Amniotic stem cell (primary cell): ENCODE results near the gene HEG1.

ENCODE experiments used
- DNase-seq: peaks from one replicate; lab custom pipeline; 2025; lab: John Stamatoyannopoulos, UW

HEG1 gene

DNA sequence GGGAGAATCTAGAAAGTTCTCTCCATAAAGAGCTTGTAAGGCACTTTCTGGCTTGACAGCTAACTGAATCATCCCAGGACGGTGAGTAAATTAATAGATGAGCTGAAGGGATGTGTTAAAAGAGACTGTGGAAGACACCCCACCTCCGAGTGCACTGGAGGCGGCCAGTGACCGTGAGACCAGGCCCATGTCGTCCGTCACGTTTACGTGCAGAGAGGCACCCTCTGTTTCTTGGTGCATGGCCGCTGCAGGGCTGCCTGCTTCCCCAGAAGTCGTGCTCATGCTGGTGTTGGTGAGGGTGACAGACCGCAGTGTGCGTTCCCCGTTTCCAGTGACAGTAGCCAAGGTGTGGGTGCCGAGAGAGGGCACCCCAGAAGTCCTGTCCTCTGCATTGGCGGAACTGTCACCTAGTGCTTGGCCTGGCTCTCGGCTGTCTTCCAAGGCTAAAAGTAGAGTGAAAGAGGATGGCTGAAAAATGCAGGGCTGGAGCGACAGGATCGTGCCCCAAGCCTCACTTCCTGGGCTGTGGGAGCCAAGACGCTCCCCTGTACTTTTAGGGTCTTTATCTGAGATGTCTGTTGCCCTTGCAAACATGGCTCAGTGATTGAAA is 41.1 kb downstream of the HEG1 start:
- no peak for DNase-seq

DNA sequence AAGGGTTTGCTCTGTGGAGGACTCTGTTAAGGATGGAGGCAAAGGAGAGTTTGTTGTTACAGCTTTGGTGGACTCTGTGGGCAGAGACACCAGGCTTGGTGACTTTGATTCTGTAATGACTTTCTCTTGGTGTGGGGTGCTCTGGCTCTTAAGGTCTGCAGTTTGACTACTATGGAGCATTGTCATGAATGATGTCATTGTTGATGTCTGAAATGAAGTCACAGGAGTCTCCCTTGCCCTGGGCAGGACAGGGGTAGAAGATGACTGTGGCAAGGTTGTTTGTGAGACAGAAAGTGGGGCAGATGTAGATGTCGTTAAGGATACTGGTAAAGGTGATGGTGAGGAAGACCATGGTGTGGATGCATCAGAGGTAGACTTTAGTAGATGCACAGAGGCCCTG is 42.7 kb downstream of the HEG1 start:
- no peak for DNase-seq

DNA sequence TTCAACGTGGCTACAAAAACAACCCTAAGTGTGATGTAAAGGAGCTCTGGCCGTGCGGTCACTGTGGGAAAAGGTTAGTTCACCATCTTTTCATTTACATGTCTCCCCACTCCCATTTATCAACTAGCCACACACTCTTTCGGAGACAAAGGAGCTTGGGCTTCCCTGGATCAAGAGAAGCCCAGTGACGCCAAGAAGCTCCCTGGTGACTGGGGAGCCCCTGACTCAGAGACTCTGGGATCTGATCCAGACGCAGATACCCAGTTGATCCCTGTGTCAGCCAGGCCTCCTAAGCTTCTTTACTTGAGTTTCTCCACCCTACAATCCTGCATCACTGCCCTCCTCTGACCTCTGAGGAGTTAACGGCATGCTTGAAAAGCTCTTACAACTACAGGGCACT is 43.9 kb downstream of the HEG1 start:
- DNase-seq, result no peak

DNA sequence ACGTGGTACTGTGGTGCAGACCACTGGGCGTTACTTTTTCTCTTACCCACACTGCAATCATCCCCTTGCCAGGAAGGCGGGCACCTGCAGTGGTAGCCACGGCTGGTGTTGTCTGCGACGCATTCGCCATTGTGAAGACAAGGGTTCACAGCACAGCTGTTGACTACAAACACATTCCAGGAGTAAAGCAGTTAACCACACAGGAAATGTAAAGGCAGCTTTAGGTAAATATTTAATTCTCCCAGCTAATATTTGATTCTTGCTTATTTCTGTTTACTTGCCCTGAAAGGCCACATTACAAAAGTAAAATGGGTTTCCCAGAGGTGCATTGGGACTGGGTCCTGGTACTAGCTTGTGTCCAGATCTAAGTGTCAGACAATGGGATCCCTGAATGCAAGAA is 45.4 kb downstream of the HEG1 start:
- DNase-seq, result no peak

DNA sequence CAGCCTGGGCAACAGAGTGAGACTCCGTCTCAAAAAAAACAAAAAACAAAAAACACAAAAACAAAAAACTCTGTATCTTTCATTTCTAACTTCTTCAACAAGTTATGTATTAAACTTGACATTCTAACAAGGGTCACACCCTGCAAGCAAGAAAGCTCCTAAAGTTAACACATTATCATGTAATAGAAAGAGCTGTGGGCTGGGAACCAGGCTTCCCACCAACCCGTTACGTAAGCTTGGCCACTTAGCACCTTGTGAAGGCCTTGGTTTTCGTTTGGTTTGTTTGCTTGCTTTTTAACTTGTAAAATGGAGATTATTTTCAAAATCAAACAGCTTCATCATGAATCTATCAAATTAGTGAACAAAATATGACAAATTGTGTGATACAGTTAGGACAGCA is 47.0 kb downstream of the HEG1 start:
- no peak for DNase-seq

DNA sequence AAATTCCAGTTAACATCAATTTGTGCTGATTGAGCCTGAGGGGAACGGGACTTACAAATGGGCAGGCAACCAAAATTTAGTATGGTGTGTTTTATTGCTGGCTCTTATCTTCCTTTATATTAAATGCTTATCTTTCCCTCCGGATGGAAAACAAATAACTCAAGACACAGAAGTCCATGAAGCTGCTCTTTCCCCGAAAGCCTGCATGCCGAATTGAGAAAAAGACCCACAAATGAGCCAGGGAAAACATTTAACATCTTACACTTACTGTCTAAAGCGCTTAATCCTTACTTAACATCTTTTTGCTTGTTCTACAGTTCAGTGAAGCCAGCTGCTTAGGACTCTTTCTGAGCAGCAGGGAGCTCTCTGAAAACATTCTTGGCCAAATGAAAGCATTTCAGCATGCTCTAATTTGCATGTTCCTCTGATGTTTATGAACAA is 49.5 kb downstream of the HEG1 start:
- DNase-seq, result no peak

DNA sequence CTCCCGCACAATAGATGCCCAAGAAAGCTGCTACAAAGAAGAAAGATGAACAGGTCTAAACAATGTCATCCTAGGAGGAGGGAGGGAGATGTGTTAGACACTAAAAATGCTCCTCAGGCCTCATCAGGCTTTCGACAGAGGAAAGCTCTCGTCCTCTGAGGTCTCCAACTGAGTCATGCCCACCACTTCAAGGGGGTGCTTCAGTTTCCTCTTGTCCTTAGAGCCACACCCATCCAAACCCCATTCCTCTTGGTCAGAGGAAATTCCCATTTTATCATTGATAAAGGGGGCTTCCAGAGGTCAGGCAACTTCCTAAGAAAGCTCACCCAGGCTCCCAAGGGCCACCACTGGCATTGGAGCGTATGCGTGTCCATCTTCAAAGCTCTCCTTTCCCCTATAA is 50.1 kb downstream of the HEG1 start:
- no peak for DNase-seq

DNA sequence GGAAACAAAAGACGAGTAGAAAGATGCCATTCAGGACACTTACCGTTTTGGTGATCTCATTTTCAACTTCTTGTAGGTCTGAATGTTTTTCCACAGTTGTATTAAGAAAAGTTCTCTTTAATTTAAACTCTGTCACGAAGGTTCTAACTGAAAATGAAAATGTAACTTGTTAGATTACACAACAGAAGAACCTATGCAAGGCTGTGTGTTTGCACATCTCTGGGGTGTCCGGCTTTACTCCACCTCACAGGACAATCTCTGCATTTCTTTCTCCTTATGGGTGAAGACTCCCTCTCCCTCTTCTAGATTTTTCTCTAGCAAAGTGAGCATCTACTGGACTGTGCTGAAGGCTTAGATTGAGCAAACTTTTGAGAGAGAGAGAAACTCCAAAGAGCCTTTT is 50.6 kb downstream of the HEG1 start:
- no peak for DNase-seq

DNA sequence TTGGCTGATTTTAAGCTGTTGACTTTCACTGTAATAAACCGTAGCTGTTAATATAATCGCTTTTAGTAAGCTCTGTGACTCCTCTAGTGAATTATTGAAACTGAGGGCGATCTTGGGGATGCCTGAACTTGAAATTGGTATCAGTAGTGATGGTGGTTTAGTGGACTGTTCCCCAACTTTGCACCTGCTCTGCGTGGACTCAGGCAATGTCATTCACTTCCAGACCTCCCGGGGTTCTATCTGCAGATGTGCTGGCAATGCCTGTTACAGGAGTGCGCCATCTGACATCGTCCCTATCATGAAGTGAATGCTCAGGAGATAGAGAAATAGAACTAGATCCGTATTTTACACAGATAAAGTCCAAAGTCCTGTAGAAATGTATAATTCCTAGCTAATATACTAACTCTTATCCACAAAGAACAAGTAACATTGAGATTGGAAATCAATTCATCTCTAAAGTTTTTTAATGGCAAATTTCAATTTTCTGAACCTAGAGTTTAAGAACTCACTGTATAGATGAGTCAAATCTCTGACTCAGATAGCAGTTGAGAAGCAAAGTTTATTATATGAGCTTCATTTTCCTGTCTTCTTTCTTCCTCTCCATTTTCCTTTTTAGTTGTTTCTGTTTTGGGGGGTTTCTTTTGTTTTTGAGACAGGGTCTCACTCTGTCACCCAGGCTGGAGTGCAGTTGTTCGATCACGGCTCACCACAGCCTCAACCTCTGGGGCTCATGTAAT is 51.8 kb downstream of the HEG1 start:
- DNase-seq, result no peak

DNA sequence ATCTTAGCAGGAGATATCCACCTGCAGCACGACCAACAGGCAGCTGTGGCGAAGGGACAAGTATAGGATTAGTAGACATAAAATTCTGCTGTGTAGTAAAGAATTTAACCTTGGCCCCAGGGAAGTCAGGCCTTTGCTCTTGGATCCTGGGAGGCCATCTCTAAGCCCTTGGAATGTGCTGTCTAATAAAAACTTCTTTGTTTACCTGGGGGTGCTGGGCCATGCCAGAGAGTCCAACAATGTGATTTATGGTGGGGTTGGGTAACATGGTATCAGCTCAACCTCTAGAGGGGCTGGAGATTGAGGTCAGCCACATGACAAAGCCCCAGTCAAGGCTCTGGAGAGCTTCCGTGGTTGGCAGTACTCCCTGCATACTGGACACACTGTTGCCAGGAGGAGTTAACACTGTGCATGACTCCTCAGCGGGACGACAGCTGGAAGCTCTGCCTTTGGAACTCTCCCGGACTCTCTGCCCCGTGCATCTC is 52.4 kb downstream of the HEG1 start:
- DNase-seq, result no peak

DNA sequence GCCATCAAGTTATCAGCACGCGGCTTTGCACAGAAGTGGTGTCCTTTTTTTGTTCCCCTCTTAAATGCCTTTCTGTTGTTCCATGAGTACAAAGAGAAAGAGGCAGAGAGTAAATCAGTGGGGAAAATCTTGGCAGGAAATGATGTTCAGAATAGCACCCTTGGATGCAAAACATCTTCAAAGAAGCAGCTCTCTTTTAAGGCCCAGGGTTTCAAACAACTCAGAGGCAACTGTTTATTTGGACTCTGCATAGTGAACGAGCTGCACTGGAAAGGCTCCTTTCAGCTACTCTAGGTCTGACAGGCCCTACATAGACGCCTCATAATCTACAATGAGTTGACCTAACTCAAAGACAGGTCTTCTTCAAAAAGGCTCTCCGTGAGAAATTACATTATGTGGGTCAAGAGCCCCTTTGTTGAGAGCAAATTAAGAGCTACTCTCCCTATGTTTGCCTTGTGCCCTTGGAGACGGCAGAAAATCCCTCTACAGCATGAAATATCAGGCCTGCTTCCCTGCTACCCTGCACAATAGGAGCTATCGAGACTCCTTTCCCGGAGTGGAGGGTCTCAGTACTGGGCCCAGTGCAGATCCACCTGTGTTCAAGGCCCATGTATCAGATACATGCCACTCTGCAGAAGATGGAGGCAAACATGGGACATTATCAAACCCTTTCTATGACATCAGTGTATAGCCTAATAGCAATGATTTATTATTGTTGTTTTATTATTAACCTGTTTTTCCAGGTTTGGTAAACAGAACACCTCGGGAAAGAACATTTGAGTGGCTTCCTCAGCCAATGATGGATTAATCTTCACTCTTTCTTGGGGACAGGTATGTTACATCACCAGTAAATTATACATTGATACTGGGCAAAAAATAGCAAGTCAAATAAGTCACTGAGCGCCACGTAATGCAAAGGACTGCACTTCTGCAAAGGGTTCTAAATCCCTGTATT is 53.1 kb downstream of the HEG1 start:
- no peak for DNase-seq

DNA sequence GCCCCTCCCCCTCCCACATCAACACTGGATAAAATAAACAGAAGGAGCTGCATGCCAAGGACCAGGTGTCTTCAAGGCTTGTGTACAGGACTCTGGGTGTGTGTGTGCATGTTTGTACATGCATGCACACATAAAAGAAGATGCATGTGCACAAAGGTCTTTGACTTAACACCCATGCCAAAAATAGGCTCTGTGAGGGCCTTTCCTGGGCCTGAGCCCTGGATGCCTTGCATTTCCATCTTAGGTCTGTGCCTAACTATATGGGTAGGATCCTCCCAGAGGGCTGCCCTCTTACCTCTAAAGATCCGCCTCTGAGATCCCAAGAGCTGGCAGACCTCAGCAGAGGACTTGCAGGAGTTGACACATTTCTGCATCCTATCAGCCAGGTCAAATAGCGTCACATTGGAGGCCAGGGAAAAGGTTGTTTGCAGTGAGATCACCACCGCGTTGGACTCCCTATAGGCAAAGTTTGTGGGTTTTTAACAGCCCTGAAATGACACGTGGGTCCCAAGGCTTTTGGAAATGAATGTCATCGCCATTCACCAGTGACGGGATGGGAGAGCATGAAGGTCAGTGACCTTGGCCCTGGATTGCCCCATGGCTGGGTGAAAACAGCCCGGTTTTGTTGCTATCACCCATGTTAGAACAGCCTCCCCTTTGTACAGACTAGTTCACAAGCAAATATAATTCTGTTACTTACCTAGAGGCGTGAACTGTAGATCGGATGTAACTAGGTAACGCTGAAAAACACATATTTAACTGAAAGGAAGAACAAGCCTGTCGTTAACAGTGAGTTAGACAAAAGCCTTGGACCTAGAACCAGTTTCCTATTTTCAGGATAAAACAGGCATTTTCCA is 54.0 kb downstream of the HEG1 start:
- DNase-seq, result no peak

DNA sequence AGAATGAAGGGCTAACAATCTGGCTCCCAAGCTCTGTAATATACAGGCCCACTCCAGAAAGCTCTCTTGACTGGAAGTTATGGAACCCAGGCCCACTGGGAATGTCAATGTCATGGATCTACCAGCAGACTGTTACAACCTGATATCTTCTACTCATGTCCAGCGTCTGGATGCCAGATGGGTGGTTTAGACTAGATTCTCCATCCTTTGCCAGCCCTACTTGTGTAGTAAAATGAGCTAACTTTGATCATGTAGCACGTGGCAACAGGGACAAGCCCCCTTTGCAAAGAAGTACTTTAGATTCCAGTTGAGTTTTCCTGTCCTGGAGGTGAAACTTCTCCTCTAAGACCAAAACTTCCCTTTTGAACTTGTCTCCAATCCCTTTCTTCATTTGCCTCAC is 55.1 kb downstream of the HEG1 start:
- no peak for DNase-seq

DNA sequence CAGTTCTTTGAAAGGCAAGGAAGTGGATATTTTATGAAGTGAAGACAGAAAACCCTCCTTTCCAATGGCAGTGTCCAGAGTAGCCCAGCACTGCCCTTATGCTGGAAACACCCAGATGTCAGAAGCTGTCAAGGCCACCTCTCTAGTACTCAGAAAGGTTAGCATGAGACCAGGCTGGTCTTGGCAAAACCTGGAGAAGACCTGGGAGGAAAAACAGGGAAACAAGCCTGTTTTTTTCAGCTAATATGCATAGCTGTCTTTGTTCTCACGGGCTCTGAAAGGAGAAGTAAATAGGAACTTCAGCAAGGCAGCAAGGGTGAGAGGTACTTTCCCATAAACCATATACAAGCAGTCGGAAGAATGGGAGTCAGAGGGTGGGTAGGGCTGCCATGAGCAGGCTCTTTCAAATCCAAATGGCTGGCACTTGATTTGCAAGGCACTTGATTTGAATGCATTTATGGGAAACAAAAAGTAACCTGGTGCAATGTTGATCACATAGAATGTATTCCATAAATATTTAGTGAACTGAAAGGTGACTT is 55.8 kb downstream of the HEG1 start:
- DNase-seq, result no peak

DNA sequence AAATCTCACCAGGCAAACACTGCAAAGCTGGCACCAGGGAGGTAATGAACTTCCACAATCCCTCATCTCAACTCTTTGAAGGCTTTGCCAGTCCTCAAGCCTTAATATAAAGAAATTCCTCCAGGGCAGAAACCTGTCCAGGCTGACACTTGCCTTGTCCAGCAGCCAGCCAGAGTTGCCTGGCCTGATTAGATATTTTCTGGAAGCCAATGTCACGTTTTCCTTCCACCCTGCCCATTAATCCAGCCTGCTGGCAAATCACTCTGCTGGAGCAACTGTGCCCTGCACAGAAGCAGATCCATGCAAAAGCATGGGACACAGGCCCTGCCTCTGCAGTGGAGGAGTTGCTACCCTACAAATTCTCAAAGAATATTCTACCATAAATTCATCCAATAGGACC is 56.5 kb downstream of the HEG1 start:
- DNase-seq, result no peak

DNA sequence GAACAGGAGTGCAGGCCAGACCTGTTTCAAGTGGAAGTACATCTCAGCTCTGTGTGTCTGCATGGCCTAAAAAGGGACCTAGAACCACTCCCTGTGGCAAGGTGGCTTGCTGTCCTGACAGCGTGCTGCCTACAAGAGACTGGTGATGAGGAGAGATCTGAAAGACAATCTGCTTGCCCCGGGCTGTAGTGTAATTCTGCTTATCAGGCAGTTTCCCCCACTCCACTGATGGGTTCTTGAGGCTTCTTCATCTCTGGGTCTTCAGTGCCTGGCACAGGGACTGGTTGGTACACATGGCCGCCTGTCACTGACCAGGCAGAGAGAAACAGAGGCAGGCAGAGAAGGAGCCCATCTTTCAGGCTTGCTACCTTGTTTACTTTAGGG is 57.6 kb downstream of the HEG1 start:
- DNase-seq, result no peak

DNA sequence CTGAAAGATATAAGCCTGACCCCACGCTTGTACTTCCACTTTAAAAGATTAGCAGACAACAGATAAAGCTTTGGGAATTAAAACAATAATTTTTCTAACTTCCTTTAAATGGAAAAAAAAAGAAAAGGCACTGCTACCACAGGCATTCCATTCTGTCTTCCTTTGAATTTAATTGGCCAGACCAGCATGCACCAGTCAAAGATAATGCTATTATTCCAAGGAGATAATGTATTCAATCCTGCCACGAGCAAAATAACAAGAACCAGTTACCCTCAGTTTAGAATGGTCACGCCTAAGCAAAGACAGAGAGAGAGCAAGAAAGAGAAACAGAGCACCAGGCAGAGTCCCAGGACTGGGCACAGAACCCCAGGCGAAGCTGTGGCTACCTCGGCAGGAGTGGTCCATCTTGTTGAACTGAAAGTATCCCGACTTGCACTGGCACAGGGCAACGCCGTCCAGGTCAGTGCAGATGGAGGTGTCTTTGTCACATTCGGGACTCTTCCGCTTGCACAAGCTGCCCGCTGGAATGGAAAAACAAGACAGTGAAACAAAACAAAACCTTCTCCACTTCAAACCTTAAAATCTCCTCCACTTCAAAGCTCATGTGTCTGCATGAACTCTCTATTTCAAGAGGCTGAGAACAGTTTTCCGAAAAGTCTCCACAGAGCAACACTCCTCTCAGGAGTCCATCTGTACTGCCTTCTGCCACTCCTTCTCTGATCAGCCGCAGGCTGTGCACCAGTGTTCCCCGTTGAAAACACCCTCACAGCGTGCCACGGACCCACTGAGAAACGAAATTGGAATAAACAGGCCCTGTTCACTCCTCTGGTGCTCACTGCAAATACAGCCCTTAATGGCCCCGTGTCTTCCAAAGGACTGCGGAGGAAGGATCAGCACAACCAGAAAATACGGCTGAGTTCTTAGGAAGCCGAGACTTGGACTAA is 58.2 kb downstream of the HEG1 start:
- no peak for DNase-seq

DNA sequence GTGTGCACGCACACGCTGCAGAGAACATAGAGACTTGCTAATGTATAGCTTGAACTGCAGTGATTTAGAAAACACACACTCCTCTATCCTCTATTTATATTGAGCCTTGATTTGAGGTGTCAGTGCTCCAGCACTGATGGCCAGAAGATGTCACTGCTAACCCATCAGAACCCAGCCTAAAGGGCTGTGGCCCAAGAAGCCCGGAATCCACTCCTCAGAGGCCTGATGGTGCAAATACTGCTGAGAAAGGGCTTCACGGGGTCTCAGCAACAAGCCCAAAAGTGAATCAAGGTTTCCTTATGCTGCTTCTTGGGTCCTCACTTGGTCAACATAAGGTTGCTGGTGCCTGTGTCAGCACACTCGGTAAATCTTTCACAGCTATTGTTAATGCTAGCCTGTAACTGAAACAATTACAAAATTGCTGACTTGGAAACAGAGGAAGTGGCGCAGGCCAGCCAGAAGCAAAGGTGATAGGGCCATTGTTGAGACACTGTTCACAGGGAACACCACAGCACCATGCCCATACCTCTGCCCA is 60.3 kb downstream of the HEG1 start:
- no peak for DNase-seq

DNA sequence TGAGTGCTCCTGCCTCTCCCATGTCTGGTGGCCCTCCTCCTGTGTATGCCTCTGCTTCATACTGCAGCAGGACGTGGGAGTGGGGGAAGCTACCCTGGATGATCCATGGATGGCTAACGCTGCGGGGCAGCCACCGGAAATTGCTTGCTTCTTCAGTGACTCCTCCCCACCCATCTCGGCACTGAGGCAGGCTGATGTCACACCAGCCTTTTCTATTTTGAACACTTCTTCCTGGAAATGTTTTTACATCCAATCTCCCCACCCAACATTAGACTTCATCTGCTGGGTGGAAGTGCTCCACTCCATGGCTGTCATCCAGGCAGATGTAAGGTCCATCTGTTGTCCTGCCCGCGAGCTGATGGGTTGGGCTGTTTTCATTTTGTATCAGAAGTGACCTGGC is 62.3 kb downstream of the HEG1 start:
- no peak for DNase-seq

DNA sequence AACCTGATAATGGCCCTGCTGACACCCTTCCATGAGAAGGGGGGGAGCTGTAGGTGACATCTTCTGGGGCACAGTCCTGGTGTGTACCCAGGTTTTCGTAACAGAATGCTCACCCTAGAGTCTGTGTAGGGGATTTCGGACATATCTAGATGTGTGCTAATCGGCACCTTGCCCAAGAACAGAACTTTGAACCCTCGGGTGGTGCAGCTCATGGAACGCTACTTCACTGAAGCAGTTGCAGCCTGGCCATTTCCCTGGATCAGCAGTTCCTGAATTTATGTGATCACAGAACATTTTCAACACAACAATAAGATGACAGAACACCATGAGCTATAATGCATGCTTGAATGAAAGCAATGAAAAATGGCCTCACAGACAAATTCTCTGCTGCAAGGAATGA is 63.8 kb downstream of the HEG1 start:
- no peak for DNase-seq
